Endothelial cell (in vitro differentiated cells): ENCODE data around the gene UMAD1. TPM values are rescaled to one million over a fixed set of nuclear protein-coding genes. Genes with fewer than 3 reads are reported as not detected.

Experiments used
- DNase-seq: peaks from one replicate; pipeline ENCODE4 v3.0.0; 2021; ENCODE audit warnings: low spot score
- H3K27ac Mint-ChIP-seq: one replicate; pipeline ENCODE4 v1.8.0; 2021; ENCODE audit warnings: mixed read lengths, inconsistent platforms; ENCODE audit not compliant: unreplicated experiment
- H3K27me3 Mint-ChIP-seq: one replicate; pipeline ENCODE4 v1.8.0; 2021; ENCODE audit warnings: mild to moderate bottlenecking, moderate library complexity, mixed read lengths, inconsistent platforms; ENCODE audit not compliant: unreplicated experiment
- H3K36me3 Mint-ChIP-seq: one replicate; pipeline ENCODE4 v1.8.0; 2021; ENCODE audit warnings: mild to moderate bottlenecking, low read depth, mixed read lengths, inconsistent platforms; ENCODE audit not compliant: unreplicated experiment
- H3K4me1 Mint-ChIP-seq: one replicate; pipeline ENCODE4 v1.8.0; 2021; ENCODE audit warnings: mild to moderate bottlenecking, mixed read lengths, inconsistent platforms; ENCODE audit not compliant: unreplicated experiment
- H3K4me3 Mint-ChIP-seq: one replicate; pipeline ENCODE4 v1.8.0; 2021; ENCODE audit warnings: mild to moderate bottlenecking, mixed read lengths, inconsistent platforms; ENCODE audit not compliant: unreplicated experiment
- H3K9me3 Mint-ChIP-seq: one replicate; pipeline ENCODE4 v1.8.0; 2021; ENCODE audit warnings: mixed read lengths, inconsistent platforms; ENCODE audit not compliant: unreplicated experiment
- total RNA-seq: library from RNA; stranded (reverse); fragmentation: NEBNext Ultra II Directional; extraction: Animal tissue kit (Norgen Biotek cat#: 25700); gene quantifications from one replicate; pipeline ENCODE4 v1.2.1, GENCODE V29; 2021; ENCODE audit not compliant: unreplicated experiment
- TF ChIP-seq, protein P1 (sequence below): fragments of 200-600 bp; sonication (generic); IDR thresholded peaks from one replicate; pipeline ENCODE4 v1.5.0; 2021; ENCODE audit warnings: antibody characterized with exemption; ENCODE audit not compliant: unreplicated experiment

Gene UMAD1
- total RNA-seq, 1 donor from 2014 or later = 5.7 TPM

DNA sequence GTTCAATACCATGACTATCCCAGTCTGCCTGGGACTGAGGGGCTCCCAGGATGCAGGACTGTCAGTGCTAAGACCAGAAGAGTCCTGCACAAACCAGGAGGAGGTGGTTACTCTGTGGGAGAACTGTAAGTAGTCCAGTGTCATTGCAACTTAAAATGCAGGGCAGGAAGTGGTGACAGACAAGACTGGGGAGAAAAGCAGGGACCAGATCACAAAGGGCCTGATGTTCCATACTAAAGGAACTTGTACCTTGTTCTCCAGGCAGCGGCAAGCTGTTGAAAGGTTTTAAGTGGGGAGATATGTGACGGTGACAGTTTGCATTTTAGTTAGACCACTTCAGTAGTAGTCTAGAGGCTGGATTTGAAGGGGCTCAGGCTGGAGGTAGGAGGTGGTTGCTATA lies 262.3 kb downstream of the UMAD1 start:
- no peaks in the 10 kb centered on the region for H3K4me1 Mint-ChIP-seq
- no peak for DNase-seq
- peak overlapping the region; percentile 6 for H3K27ac Mint-ChIP-seq
- no peaks in the 10 kb centered on the region for H3K36me3 Mint-ChIP-seq
- H3K9me3 Mint-ChIP-seq = no peaks in the 10 kb centered on the region
- no peak overlapping the region for H3K4me3 Mint-ChIP-seq
- no peaks in the 10 kb centered on the region for H3K27me3 Mint-ChIP-seq
- TF ChIP-seq, protein P1, sequence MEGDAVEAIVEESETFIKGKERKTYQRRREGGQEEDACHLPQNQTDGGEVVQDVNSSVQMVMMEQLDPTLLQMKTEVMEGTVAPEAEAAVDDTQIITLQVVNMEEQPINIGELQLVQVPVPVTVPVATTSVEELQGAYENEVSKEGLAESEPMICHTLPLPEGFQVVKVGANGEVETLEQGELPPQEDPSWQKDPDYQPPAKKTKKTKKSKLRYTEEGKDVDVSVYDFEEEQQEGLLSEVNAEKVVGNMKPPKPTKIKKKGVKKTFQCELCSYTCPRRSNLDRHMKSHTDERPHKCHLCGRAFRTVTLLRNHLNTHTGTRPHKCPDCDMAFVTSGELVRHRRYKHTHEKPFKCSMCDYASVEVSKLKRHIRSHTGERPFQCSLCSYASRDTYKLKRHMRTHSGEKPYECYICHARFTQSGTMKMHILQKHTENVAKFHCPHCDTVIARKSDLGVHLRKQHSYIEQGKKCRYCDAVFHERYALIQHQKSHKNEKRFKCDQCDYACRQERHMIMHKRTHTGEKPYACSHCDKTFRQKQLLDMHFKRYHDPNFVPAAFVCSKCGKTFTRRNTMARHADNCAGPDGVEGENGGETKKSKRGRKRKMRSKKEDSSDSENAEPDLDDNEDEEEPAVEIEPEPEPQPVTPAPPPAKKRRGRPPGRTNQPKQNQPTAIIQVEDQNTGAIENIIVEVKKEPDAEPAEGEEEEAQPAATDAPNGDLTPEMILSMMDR = no peak

DNA sequence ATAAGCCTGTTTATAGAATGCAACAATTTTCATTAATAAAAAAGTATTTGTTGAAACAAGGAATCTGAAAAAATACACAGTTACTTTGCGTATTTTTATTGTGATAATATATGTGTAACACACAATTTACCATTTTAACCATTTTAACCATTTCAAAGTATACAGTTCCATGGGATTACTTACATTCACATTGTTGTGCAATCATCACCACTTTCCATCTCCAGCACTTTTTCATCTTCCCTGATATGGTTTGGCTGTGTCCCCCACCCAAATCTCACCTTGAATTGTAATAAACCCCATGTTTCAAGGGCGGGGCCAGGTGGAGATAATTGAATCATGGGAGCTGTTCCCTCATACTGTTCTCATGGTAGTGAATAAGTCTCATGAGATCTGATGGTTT lies 266.8 kb downstream of the UMAD1 start:
- TF ChIP-seq, protein P1 = no peak
- H3K27ac Mint-ChIP-seq = no peak overlapping the region
- peaks cover 3% of the 10 kb centered on the region for H3K27me3 Mint-ChIP-seq
- H3K9me3 Mint-ChIP-seq = no peaks in the 10 kb centered on the region
- H3K4me1 Mint-ChIP-seq = no peaks in the 10 kb centered on the region
- no peak for DNase-seq
- H3K36me3 Mint-ChIP-seq = no peaks in the 10 kb centered on the region
- no peak overlapping the region for H3K4me3 Mint-ChIP-seq

GRCh38 chr7:7908622-7909145 lies 268.1 kb downstream of the UMAD1 start:
- Mint-ChIP-seq H3K27ac (no peak overlapping the region), H3K4me3 (no peak overlapping the region), H3K36me3 (no peaks in the 10 kb centered on the region), H3K27me3 (peaks cover 3% of the 10 kb centered on the region), H3K9me3 (no peaks in the 10 kb centered on the region), H3K4me1 (no peaks in the 10 kb centered on the region)
- no peak for DNase-seq
- TF ChIP-seq, protein P1 = no peak

DNA sequence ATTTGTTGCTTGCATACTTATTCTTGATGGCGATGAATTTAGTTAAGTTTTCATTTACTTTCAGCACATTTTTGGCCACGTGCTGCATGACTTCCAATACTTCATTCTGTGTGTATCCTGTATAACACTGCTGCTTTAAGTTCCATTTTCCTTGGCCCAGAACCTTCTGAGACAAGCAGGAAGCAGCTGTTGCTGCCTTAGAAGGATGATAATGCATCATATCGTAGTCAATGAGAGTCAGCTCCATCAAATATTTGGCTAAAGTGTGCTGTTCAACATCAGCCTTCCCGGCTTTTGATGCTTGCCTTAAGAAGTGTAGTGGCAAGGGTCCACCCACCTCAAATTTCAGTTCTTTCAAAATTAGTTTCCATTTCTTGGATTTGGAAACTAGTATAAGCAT lies 268.8 kb downstream of the UMAD1 start:
- H3K36me3 Mint-ChIP-seq = no peaks in the 10 kb centered on the region
- TF ChIP-seq, protein P1 = no peak

GRCh38 chr7:7911369-7912123 lies 271.0 kb downstream of the UMAD1 start:
- H3K9me3 Mint-ChIP-seq = no peaks in the 10 kb centered on the region
- TF ChIP-seq, protein P1 = no peak
- no peak overlapping the region for H3K4me3 Mint-ChIP-seq
- H3K36me3 Mint-ChIP-seq = no peaks in the 10 kb centered on the region
- no peak overlapping the region for H3K27ac Mint-ChIP-seq
- no peaks in the 10 kb centered on the region for H3K4me1 Mint-ChIP-seq
- no peak for DNase-seq
- peaks cover 4% of the 10 kb centered on the region for H3K27me3 Mint-ChIP-seq

More for the DNA sequence above, 268.8 kb downstream of the UMAD1 start:
- no peak overlapping the region for H3K27ac Mint-ChIP-seq
- no peak for DNase-seq
- H3K4me3 Mint-ChIP-seq = no peak overlapping the region
- peaks cover 3% of the 10 kb centered on the region for H3K27me3 Mint-ChIP-seq
- no peaks in the 10 kb centered on the region for H3K9me3 Mint-ChIP-seq
- H3K4me1 Mint-ChIP-seq = no peaks in the 10 kb centered on the region
